Measurements from ENCODE around the gene KCNN4. TPM values are rescaled to one million over a fixed set of nuclear protein-coding genes. Genes with fewer than 3 reads are reported as not detected.

KCNN4 gene
- total RNA-seq, 1 donor from 2014 or later = not detected

DNA sequence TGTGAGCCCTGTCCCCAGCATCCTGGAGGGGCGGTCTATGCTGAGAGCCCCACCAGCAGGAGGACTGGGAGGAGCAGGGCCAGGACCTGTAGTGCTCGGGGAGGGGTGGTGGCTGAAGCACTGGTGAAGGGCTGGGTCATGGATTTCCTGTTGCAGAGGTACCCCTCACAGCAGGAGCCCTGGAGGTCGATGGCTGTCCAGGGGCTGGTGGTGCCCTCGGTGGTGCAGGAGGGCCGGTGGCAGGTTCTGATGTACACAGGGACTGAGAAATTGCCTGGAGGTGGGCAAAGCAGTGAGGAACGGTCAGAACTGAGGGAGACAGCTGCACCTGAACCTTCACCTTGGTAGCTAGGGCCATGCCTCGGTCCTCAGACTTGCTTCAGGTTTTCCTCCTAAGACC, 16.8 kb upstream of the KCNN4 start:
- Mint-ChIP-seq H3K27me3 (ENCODE audit: insufficient read depth, low read depth) (peaks cover 45% of the 10 kb centered on the region), H3K27ac (no peak overlapping the region), H3K36me3 (no peaks in the 10 kb centered on the region), H3K4me1 (no peaks in the 10 kb centered on the region), H3K9me3 (peaks cover 4% of the 10 kb centered on the region), H3K4me3 (peak overlapping the region; percentile 46)
- TF ChIP-seq, protein P1, sequence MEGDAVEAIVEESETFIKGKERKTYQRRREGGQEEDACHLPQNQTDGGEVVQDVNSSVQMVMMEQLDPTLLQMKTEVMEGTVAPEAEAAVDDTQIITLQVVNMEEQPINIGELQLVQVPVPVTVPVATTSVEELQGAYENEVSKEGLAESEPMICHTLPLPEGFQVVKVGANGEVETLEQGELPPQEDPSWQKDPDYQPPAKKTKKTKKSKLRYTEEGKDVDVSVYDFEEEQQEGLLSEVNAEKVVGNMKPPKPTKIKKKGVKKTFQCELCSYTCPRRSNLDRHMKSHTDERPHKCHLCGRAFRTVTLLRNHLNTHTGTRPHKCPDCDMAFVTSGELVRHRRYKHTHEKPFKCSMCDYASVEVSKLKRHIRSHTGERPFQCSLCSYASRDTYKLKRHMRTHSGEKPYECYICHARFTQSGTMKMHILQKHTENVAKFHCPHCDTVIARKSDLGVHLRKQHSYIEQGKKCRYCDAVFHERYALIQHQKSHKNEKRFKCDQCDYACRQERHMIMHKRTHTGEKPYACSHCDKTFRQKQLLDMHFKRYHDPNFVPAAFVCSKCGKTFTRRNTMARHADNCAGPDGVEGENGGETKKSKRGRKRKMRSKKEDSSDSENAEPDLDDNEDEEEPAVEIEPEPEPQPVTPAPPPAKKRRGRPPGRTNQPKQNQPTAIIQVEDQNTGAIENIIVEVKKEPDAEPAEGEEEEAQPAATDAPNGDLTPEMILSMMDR (IDR thresholded peaks at IDR 0.05) = no peak
- no peak for TF ChIP-seq EZH2phosphoT487 (IDR thresholded peaks at IDR 0.05)
- no peaks in the 10 kb centered on the region for H3K79me2 ChIP-seq (ENCODE audit: low read depth)
- no peak overlapping the region for H3K4me2 ChIP-seq
- no peak overlapping the region for H2AFZ ChIP-seq (replicated peaks)
- H3K27me3 ChIP-seq = peaks cover 90% of the 10 kb centered on the region
- no peak overlapping the region for H3K27ac ChIP-seq
- H3F3A ChIP-seq (ENCODE audit: low read depth) = no peaks in the 10 kb centered on the region
- H3K4me3 ChIP-seq = no peak overlapping the region
- DNase-seq (ENCODE audit: low spot score) = no peak
- no peaks in the 10 kb centered on the region for H3K9me3 ChIP-seq (ENCODE audit: low read depth)
- H3K4me1 ChIP-seq = no peaks in the 10 kb centered on the region
- H3K9ac ChIP-seq = no peak overlapping the region
- no peaks in the 10 kb centered on the region for H3K36me3 ChIP-seq
- no peaks in the 10 kb centered on the region for H4K20me1 ChIP-seq (ENCODE audit: low read depth)

DNA sequence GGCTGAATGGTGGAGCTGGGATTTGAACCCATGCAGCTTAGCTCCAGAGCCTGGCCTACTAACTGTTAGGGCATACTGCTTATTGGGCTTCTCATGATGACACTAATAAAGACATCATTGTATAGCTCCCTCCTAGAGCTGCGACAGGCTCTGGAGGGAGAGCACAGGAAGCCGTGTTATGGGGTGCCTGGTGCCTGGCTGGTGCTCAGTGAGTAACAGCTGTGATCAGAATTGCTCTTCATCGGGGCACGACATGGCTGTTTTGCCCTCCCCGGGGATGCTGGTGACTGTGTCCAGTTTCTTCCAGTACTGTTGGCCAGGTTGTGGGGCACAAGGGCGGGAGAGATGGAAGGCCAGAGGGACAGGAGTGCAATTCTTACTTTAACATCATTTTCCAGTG, 16.3 kb upstream of the KCNN4 start:
- no peaks in the 10 kb centered on the region for H3K36me3 Mint-ChIP-seq
- H3K27ac Mint-ChIP-seq = no peak overlapping the region
- Histone ChIP-seq H3K9ac (no peak overlapping the region), H2AFZ (replicated peaks) (no peak overlapping the region), H3F3A (ENCODE audit: low read depth) (no peaks in the 10 kb centered on the region), H3K4me2 (no peak overlapping the region), H3K27ac (no peak overlapping the region), H3K27me3 (peaks cover 93% of the 10 kb centered on the region), H4K20me1 (ENCODE audit: low read depth) (no peaks in the 10 kb centered on the region), H3K4me3 (no peak overlapping the region), H3K4me1 (no peaks in the 10 kb centered on the region), H3K36me3 (no peaks in the 10 kb centered on the region), H3K9me3 (ENCODE audit: low read depth) (no peaks in the 10 kb centered on the region), H3K79me2 (ENCODE audit: low read depth) (no peaks in the 10 kb centered on the region)
- peak overlapping the region; percentile 46 for H3K4me3 Mint-ChIP-seq
- no peak for DNase-seq (ENCODE audit: low spot score)
- peaks cover 45% of the 10 kb centered on the region for H3K27me3 Mint-ChIP-seq (ENCODE audit: insufficient read depth, low read depth)
- TF ChIP-seq, protein P1 (IDR thresholded peaks at IDR 0.05) = no peak
- TF ChIP-seq EZH2 (IDR thresholded peaks at IDR 0.05) = no peak
- TF ChIP-seq EZH2phosphoT487 (IDR thresholded peaks at IDR 0.05) = no peak
- H3K4me1 Mint-ChIP-seq = no peaks in the 10 kb centered on the region
- H3K9me3 Mint-ChIP-seq = peaks cover 4% of the 10 kb centered on the region

DNA sequence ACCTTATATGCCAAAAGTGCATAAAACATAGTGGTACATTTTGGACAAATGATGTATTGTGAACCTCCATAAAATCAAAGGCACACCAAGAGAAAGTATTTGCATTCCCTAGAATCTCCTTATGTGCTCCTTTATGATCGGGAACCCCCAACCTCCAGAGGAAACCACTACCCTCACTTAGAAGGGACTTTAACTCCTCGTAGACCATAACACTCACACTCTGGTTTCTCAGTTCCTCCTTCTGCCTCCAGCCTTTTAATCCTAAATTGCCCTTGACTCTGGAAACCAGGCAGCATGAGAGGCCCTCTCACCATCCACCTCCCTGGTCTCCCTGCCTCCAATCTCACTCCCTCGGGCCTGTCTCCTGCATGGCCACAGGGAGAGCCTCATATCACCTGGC, 9.8 kb upstream of the KCNN4 start:
- Histone ChIP-seq H3K9ac (no peak overlapping the region), H2AFZ (replicated peaks) (no peak overlapping the region), H3K4me1 (no peaks in the 10 kb centered on the region), H3K9me3 (ENCODE audit: low read depth) (no peaks in the 10 kb centered on the region), H3K4me3 (no peak overlapping the region), H3F3A (ENCODE audit: low read depth) (no peaks in the 10 kb centered on the region), H3K27me3 (peaks cover 33% of the 10 kb centered on the region), H3K4me2 (no peak overlapping the region), H3K27ac (no peak overlapping the region), H4K20me1 (ENCODE audit: low read depth) (peaks cover 7% of the 10 kb centered on the region), H3K79me2 (ENCODE audit: low read depth) (no peaks in the 10 kb centered on the region), H3K36me3 (no peaks in the 10 kb centered on the region)
- H3K36me3 Mint-ChIP-seq = no peaks in the 10 kb centered on the region
- H3K4me1 Mint-ChIP-seq = no peaks in the 10 kb centered on the region
- no peak for TF ChIP-seq EZH2phosphoT487 (IDR thresholded peaks at IDR 0.05)
- TF ChIP-seq EZH2 (IDR thresholded peaks at IDR 0.05) = no peak
- TF ChIP-seq, protein P1 (IDR thresholded peaks at IDR 0.05) = no peak
- no peak overlapping the region for H3K27ac Mint-ChIP-seq
- H3K4me3 Mint-ChIP-seq = no peak overlapping the region
- H3K9me3 Mint-ChIP-seq = no peaks in the 10 kb centered on the region
- peaks cover 4% of the 10 kb centered on the region for H3K27me3 Mint-ChIP-seq (ENCODE audit: insufficient read depth, low read depth)
- no peak for DNase-seq (ENCODE audit: low spot score)

Data from neural progenitor cell (in vitro differentiated cells).